Osteoblast (primary cell): Measurements from ENCODE around the gene PLCH2. TPM values are rescaled to one million over a fixed set of nuclear protein-coding genes. Genes with fewer than 3 reads are reported as not detected.

Experiments
- DNase-seq: peaks from one replicate; pipeline ENCODE4 v3.0.0; 2011; ENCODE audit warnings: low spot score, mixed read lengths; ENCODE audit not compliant: insufficient read length; ENCODE audit errors: missing footprints
- H2AFZ ChIP-seq: 2 replicates; pipeline ENCODE4 v1.6.0; 2011; ENCODE audit warnings: mild to moderate bottlenecking, low read length
- H3K27ac ChIP-seq: 2 replicates; pipeline ENCODE4 v1.5.1; 2011; ENCODE audit warnings: mild to moderate bottlenecking, low read depth, low read length, moderate library complexity
- H3K27me3 ChIP-seq: 2 replicates; pipeline ENCODE4 v1.6.0; 2012; ENCODE audit warnings: mild to moderate bottlenecking, control low read depth, inconsistent platforms, low read length, moderate library complexity; ENCODE audit not compliant: insufficient read depth
- H3K36me3 ChIP-seq: 2 replicates; pipeline ENCODE4 v1.5.1; 2011; ENCODE audit warnings: mild to moderate bottlenecking, low read length, control low read depth, moderate library complexity; ENCODE audit not compliant: insufficient read depth
- H3K4me1 ChIP-seq: 2 replicates; pipeline ENCODE4 v1.5.1; 2011; ENCODE audit warnings: mild to moderate bottlenecking, low read length, control low read depth, moderate library complexity; ENCODE audit not compliant: insufficient read depth
- H3K4me2 ChIP-seq: 2 replicates; pipeline ENCODE4 v1.6.0; 2011; ENCODE audit warnings: mild to moderate bottlenecking, low read length; ENCODE audit not compliant: insufficient read depth
- H3K4me3 ChIP-seq: fragments of 200-600 bp; sonication (generic); 3 replicates; pipeline ENCODE4 v1.5.1; 2012; ENCODE audit warnings: mild to moderate bottlenecking, low read length, inconsistent platforms; ENCODE audit not compliant: insufficient read depth
- H3K79me2 ChIP-seq: 2 replicates; pipeline ENCODE4 v1.6.0; 2012; ENCODE audit warnings: mild to moderate bottlenecking, low read length, control low read depth, inconsistent platforms; ENCODE audit not compliant: insufficient read depth
- H3K9me3 ChIP-seq: 2 replicates; pipeline ENCODE4 v1.5.1; 2011; ENCODE audit warnings: low read depth, low read length, control low read depth
- H4K20me1 ChIP-seq: 2 replicates; pipeline ENCODE4 v1.6.0; 2012; ENCODE audit warnings: mild to moderate bottlenecking, low read length, control low read depth; ENCODE audit not compliant: insufficient read depth
- CTCF ChIP-seq: IDR thresholded peaks from 2 replicates; pipeline ENCODE4 v1.5.1; 2011; ENCODE audit warnings: mild to moderate bottlenecking, low read depth, low read length, moderate library complexity; ENCODE audit errors: extremely low read depth
- total RNA-seq: library from RNA; depleted of rRNA; stranded (reverse); fragments of >200 nt; gene quantifications from 2 replicates; pipeline ENCODE4 v1.2.3, GENCODE V29; 2012

PLCH2 gene
- total RNA-seq, 1 donor: under 0.01 TPM

GRCh38 chr1:2460203-2460602, 15.9 kb upstream of the PLCH2 start:
- Histone ChIP-seq H3K79me2 (no peaks in the 10 kb centered on the region), H3K27ac (no peak overlapping the region), H2AFZ (no peak overlapping the region), H3K9me3 (no peaks in the 10 kb centered on the region), H3K4me2 (no peak overlapping the region), H4K20me1 (no peaks in the 10 kb centered on the region), H3K27me3 (peaks cover 28% of the 10 kb centered on the region), H3K4me1 (no peaks in the 10 kb centered on the region), H3K36me3 (no peaks in the 10 kb centered on the region), H3K4me3 (no peak overlapping the region)
- TF ChIP-seq CTCF: no peak
- DNase-seq: no peak

GRCh38 chr1:2460996-2461751, 14.9 kb upstream of the PLCH2 start:
- Histone ChIP-seq H3K27me3 (peaks cover 28% of the 10 kb centered on the region), H3K4me1 (no peaks in the 10 kb centered on the region), H3K36me3 (no peaks in the 10 kb centered on the region), H3K4me3 (no peak overlapping the region), H3K27ac (no peak overlapping the region), H3K9me3 (no peaks in the 10 kb centered on the region), H4K20me1 (no peaks in the 10 kb centered on the region), H3K4me2 (no peak overlapping the region), H2AFZ (no peak overlapping the region), H3K79me2 (no peaks in the 10 kb centered on the region)
- no peak for TF ChIP-seq CTCF
- DNase-seq: no peak

GRCh38 chr1:2462819-2463218, 13.3 kb upstream of the PLCH2 start:
- H3K4me2 ChIP-seq: no peak overlapping the region
- DNase-seq: no peak
- H3K4me3 ChIP-seq: no peak overlapping the region
- H4K20me1 ChIP-seq: no peaks in the 10 kb centered on the region
- H3K4me1 ChIP-seq: no peaks in the 10 kb centered on the region
- no peak overlapping the region for H3K27ac ChIP-seq
- no peak overlapping the region for H2AFZ ChIP-seq
- no peaks in the 10 kb centered on the region for H3K36me3 ChIP-seq
- peaks cover 28% of the 10 kb centered on the region for H3K27me3 ChIP-seq
- TF ChIP-seq CTCF: no peak
- H3K9me3 ChIP-seq: no peaks in the 10 kb centered on the region
- no peaks in the 10 kb centered on the region for H3K79me2 ChIP-seq

GRCh38 chr1:2463396-2463795, 12.7 kb upstream of the PLCH2 start:
- Histone ChIP-seq H3K4me3 (no peak overlapping the region), H3K27ac (no peak overlapping the region), H3K4me2 (no peak overlapping the region), H2AFZ (no peak overlapping the region), H3K36me3 (no peaks in the 10 kb centered on the region), H3K79me2 (no peaks in the 10 kb centered on the region), H3K4me1 (no peaks in the 10 kb centered on the region), H4K20me1 (peaks cover under 1% of the 10 kb centered on the region), H3K9me3 (no peaks in the 10 kb centered on the region), H3K27me3 (peaks cover 28% of the 10 kb centered on the region)
- TF ChIP-seq CTCF: no peak
- no peak for DNase-seq
